ENCODE results near the gene RCBTB1.
"Not testable (repeated sequence)": the region's sequence is repeated elsewhere in the genome, so short reads cannot be mapped to it uniquely, and the experiment has no call there.

DNA sequence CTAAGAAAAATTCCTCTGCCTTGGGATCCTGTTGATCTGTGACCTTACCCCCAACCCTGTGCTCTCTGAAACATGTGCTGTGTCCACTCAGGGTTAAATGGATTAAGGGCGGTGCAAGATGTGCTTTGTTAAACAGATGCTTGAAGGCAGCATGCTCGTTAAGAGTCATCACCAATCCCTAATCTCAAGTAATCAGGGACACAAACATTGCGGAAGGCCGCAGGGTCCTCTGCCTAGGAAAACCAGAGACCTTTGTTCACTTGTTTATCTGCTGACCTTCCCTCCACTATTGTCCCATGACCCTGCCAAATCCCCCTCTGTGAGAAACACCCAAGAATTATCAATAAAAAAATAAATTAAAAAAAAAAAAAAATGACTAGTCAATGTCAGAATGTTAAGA, 8.5 kb upstream of the RCBTB1 start:
- TF ChIP-seq, protein P1, sequence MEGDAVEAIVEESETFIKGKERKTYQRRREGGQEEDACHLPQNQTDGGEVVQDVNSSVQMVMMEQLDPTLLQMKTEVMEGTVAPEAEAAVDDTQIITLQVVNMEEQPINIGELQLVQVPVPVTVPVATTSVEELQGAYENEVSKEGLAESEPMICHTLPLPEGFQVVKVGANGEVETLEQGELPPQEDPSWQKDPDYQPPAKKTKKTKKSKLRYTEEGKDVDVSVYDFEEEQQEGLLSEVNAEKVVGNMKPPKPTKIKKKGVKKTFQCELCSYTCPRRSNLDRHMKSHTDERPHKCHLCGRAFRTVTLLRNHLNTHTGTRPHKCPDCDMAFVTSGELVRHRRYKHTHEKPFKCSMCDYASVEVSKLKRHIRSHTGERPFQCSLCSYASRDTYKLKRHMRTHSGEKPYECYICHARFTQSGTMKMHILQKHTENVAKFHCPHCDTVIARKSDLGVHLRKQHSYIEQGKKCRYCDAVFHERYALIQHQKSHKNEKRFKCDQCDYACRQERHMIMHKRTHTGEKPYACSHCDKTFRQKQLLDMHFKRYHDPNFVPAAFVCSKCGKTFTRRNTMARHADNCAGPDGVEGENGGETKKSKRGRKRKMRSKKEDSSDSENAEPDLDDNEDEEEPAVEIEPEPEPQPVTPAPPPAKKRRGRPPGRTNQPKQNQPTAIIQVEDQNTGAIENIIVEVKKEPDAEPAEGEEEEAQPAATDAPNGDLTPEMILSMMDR (IDR thresholded peaks at IDR 0.05): not testable (repeated sequence)
- not testable (repeated sequence) for TF ChIP-seq POLR2A (IDR thresholded peaks at IDR 0.05)

Data from body of pancreas (tissue), 4 donors.